ENCODE measurements around the gene C6orf163.
"Not testable (repeated sequence)": the region's sequence is repeated elsewhere in the genome, so short reads cannot be mapped to it uniquely, and the experiment has no call there.

C6orf163 gene

DNA sequence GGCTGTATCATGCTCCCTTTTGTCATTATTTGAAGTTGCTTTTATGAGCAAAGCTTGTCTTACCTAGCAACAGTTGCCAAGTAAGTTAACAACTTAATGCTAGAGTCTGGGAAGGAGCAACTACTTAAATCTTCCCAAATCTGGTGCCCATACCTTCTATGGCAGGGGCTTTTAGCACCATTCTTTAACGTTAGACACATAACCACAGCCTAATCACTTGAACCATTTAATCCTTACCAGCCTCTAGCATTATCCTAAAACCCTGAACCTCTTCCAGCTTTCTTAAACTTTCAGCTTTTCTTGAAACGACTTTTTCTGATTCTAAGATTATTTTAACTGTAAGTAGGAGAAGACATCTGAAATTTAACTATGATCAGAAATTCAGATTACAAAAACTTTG is at the start of gene C6orf163:
TSS of gene C6orf163 (plus strand) at position 83 of the 400 bp plus-strand sequence. CDS start at position 370, 287 bp downstream.
- no peaks in the 10 kb centered on the region for H3K27me3 ChIP-seq (ENCODE audit: control insufficient read depth, insufficient read depth, low read length)
- no peak within 1 kb of the TSS for H3K9ac ChIP-seq (ENCODE audit: low read depth, low read length)
- no peaks in the 10 kb centered on the region for H3K9me3 ChIP-seq (ENCODE audit: control insufficient read depth, insufficient read depth, low read length)
- no peak within 1 kb of the TSS for H3K4me3 ChIP-seq (ENCODE audit: low read depth, low read length)
- no peaks in the 10 kb centered on the region for H3K36me3 ChIP-seq (ENCODE audit: control insufficient read depth, insufficient read depth, low read length)
- H3K4me1 ChIP-seq (ENCODE audit: control insufficient read depth, insufficient read depth, low read length) = no peaks in the 10 kb centered on the region

- Histone ChIP-seq H3K4me1 (ENCODE audit: control insufficient read depth, insufficient read depth, low read length) (no peaks in the 10 kb centered on the region), H3K4me3 (ENCODE audit: low read depth, low read length) (no peak overlapping the region), H3K27me3 (ENCODE audit: control insufficient read depth, insufficient read depth, low read length) (no peaks in the 10 kb centered on the region), H3K9me3 (ENCODE audit: control insufficient read depth, insufficient read depth, low read length) (peaks cover 3% of the 10 kb centered on the region), H3K36me3 (ENCODE audit: control insufficient read depth, insufficient read depth, low read length) (no peaks in the 10 kb centered on the region), H3K9ac (ENCODE audit: low read depth, low read length) (no peak overlapping the region)
Measured at GRCh38 chr6:87297119-87297518, 47.5 kb upstream of the C6orf163 start.

DNA sequence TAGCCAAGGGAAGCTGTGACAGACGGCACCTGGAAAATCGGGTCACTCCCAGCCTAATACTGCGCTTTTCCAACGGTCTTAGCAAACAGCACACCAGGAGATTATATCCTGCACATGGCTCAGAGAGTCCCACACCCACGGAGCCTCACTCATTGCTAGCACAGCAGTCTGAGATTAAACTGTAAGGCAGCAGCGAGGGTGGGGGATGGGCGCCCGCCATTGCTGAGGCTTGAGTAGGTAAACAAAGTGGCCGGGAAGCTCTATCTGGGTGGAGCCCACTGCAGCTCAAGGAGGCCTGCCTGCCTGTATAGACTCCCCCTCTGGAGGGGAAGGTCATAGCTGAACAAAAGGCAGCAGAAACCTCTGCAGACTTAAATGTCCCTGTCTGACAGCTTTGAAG is 43.3 kb upstream of the C6orf163 start:
- H3K27me3 ChIP-seq (ENCODE audit: control insufficient read depth, insufficient read depth, low read length); H3K36me3 ChIP-seq (ENCODE audit: control insufficient read depth, insufficient read depth, low read length); H3K9me3 ChIP-seq (ENCODE audit: control insufficient read depth, insufficient read depth, low read length); H3K4me3 ChIP-seq (ENCODE audit: low read depth, low read length); H3K9ac ChIP-seq (ENCODE audit: low read depth, low read length); H3K4me1 ChIP-seq (ENCODE audit: control insufficient read depth, insufficient read depth, low read length): not testable (repeated sequence)

GRCh38 chr6:87308970-87309369 is 35.6 kb upstream of the C6orf163 start:
- Histone ChIP-seq H3K36me3 (ENCODE audit: control insufficient read depth, insufficient read depth, low read length) (no peaks in the 10 kb centered on the region), H3K4me1 (ENCODE audit: control insufficient read depth, insufficient read depth, low read length) (no peaks in the 10 kb centered on the region), H3K27me3 (ENCODE audit: control insufficient read depth, insufficient read depth, low read length) (no peaks in the 10 kb centered on the region), H3K9ac (ENCODE audit: low read depth, low read length) (no peak overlapping the region), H3K9me3 (ENCODE audit: control insufficient read depth, insufficient read depth, low read length) (no peaks in the 10 kb centered on the region), H3K4me3 (ENCODE audit: low read depth, low read length) (no peak overlapping the region)

- H3K9ac ChIP-seq (ENCODE audit: low read depth, low read length) = no peak overlapping the region
- H3K4me3 ChIP-seq (ENCODE audit: low read depth, low read length) = no peak overlapping the region
- H3K36me3 ChIP-seq (ENCODE audit: control insufficient read depth, insufficient read depth, low read length) = no peaks in the 10 kb centered on the region
- no peaks in the 10 kb centered on the region for H3K4me1 ChIP-seq (ENCODE audit: control insufficient read depth, insufficient read depth, low read length)
- H3K9me3 ChIP-seq (ENCODE audit: control insufficient read depth, insufficient read depth, low read length) = no peaks in the 10 kb centered on the region
- H3K27me3 ChIP-seq (ENCODE audit: control insufficient read depth, insufficient read depth, low read length) = no peaks in the 10 kb centered on the region
Measured at GRCh38 chr6:87312860-87313259, 31.8 kb upstream of the C6orf163 start.

GRCh38 chr6:87315071-87315470 is 29.5 kb upstream of the C6orf163 start:
- no peaks in the 10 kb centered on the region for H3K27me3 ChIP-seq (ENCODE audit: control insufficient read depth, insufficient read depth, low read length)
- H3K4me1 ChIP-seq (ENCODE audit: control insufficient read depth, insufficient read depth, low read length) = no peaks in the 10 kb centered on the region
- no peaks in the 10 kb centered on the region for H3K9me3 ChIP-seq (ENCODE audit: control insufficient read depth, insufficient read depth, low read length)
- no peaks in the 10 kb centered on the region for H3K36me3 ChIP-seq (ENCODE audit: control insufficient read depth, insufficient read depth, low read length)
- no peak overlapping the region for H3K4me3 ChIP-seq (ENCODE audit: low read depth, low read length)
- H3K9ac ChIP-seq (ENCODE audit: low read depth, low read length) = no peak overlapping the region

GRCh38 chr6:87319271-87319987 is 25.2 kb upstream of the C6orf163 start:
- Histone ChIP-seq H3K27me3 (ENCODE audit: control insufficient read depth, insufficient read depth, low read length) (no peaks in the 10 kb centered on the region), H3K9me3 (ENCODE audit: control insufficient read depth, insufficient read depth, low read length) (no peaks in the 10 kb centered on the region), H3K36me3 (ENCODE audit: control insufficient read depth, insufficient read depth, low read length) (no peaks in the 10 kb centered on the region), H3K4me1 (ENCODE audit: control insufficient read depth, insufficient read depth, low read length) (no peaks in the 10 kb centered on the region), H3K4me3 (ENCODE audit: low read depth, low read length) (no peak overlapping the region), H3K9ac (ENCODE audit: low read depth, low read length) (no peak overlapping the region)

DNA sequence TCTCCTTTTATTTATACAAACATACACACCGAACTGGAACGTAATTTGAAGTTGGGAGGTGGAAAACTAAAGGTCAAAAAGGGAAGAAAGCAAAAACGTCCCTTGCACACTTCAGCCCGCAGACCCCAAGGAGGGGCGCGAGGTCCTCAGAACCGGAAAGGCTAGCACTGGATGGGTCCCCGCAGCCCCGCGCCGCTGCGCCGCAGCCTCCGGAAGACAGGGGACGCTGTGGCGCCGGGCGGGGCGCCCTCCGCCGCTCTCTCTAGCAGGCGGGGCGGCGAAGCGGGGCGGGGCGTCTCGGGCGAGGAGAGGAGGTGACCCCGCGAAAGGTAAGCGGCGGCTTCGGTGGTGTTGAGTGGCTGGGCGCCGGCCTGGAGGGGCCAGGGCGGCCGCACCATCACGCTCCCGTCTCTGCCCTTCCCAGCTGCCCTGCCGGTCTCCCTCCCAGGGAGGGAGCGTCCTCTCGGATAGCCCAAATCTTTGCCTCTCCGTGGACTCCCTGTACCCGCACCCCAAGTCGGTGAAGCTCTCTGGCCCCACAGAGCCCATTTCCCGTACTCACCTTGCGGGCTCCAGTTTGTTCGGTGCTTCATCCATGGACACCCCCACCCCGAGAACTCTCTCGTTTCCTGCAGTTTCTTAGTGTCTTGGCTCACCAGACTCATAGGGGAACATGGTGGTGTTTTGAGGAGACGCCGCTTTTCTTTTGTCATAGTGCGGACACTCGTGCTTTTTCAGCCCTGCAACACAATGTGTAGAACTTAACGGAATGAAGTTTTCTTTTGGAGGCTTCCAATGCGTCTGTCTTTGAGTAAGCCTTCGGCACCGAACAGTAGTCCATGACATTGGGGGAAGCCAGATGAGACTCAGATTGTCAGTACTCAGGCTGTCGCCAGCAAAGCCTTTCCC is 22.1 kb upstream of the C6orf163 start, which contains the start of gene SMIM8:
TSS of gene SMIM8 (plus strand) at position 285 of the 909 bp plus-strand sequence. CDS start 14,444 bp downstream, outside the sequence.
- Histone ChIP-seq H3K9me3 (ENCODE audit: control insufficient read depth, insufficient read depth, low read length) (no peaks in the 10 kb centered on the region), H3K9ac (ENCODE audit: low read depth, low read length) (peak within 1 kb of the TSS; percentile 96), H3K4me1 (ENCODE audit: control insufficient read depth, insufficient read depth, low read length) (no peaks in the 10 kb centered on the region), H3K36me3 (ENCODE audit: control insufficient read depth, insufficient read depth, low read length) (no peaks in the 10 kb centered on the region), H3K27me3 (ENCODE audit: control insufficient read depth, insufficient read depth, low read length) (no peaks in the 10 kb centered on the region), H3K4me3 (ENCODE audit: low read depth, low read length) (peak within 1 kb of the TSS; percentile 96)

DNA sequence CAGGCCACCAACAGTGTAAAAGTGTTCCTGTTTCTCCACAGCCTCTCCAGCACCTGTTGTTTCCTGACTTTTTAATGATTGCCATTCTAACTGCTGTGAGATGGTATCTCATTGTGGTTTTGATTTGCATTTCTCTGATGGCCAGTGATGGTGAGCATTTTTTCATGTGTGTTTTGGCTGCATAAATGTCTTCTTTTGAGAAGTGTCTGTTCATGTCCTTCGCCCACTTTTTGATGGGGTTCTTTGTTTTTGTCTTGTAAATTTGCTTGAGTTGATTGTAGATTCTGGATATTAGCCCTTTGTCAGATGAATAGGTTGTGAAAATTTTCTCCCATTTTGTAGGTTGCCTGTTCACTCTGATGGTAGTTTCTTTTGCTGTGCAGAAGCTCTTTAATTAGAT is 20.7 kb upstream of the C6orf163 start:
- H3K27me3 ChIP-seq (ENCODE audit: control insufficient read depth, insufficient read depth, low read length); H3K36me3 ChIP-seq (ENCODE audit: control insufficient read depth, insufficient read depth, low read length); H3K9me3 ChIP-seq (ENCODE audit: control insufficient read depth, insufficient read depth, low read length); H3K9ac ChIP-seq (ENCODE audit: low read depth, low read length); H3K4me3 ChIP-seq (ENCODE audit: low read depth, low read length); H3K4me1 ChIP-seq (ENCODE audit: control insufficient read depth, insufficient read depth, low read length): not testable (repeated sequence)

GRCh38 chr6:87330961-87331360 is 13.7 kb upstream of the C6orf163 start:
- Histone ChIP-seq H3K36me3 (ENCODE audit: control insufficient read depth, insufficient read depth, low read length) (no peaks in the 10 kb centered on the region), H3K9me3 (ENCODE audit: control insufficient read depth, insufficient read depth, low read length) (no peaks in the 10 kb centered on the region), H3K9ac (ENCODE audit: low read depth, low read length) (no peak overlapping the region), H3K4me3 (ENCODE audit: low read depth, low read length) (no peak overlapping the region), H3K27me3 (ENCODE audit: control insufficient read depth, insufficient read depth, low read length) (no peaks in the 10 kb centered on the region), H3K4me1 (ENCODE audit: control insufficient read depth, insufficient read depth, low read length) (peaks cover under 1% of the 10 kb centered on the region)

DNA sequence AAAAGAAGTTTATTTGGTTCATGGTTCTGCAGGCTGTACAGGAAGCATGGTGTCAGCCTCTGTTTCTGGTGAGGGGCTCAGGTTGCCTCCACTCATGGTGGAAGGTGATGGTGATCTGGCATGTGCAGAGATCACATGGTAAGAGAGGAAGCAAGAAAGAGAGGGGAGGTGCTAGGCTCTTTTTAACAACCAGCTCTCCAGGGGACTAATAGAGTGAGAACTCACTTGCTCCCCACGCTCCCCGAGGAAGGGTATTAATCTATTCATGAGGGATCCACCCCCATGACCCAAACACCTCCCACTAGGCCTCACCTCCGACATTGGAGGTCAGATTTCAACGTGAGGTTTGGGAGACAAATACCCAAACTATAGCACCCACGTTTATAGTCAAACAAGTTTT is 11.6 kb upstream of the C6orf163 start:
- H3K4me1 ChIP-seq (ENCODE audit: control insufficient read depth, insufficient read depth, low read length) = peaks cover 6% of the 10 kb centered on the region
- H3K36me3 ChIP-seq (ENCODE audit: control insufficient read depth, insufficient read depth, low read length) = no peaks in the 10 kb centered on the region
- H3K4me3 ChIP-seq (ENCODE audit: low read depth, low read length) = no peak overlapping the region
- H3K9me3 ChIP-seq (ENCODE audit: control insufficient read depth, insufficient read depth, low read length) = no peaks in the 10 kb centered on the region
- H3K27me3 ChIP-seq (ENCODE audit: control insufficient read depth, insufficient read depth, low read length) = no peaks in the 10 kb centered on the region
- no peak overlapping the region for H3K9ac ChIP-seq (ENCODE audit: low read depth, low read length)
